Activated CD4-positive, alpha-beta T cell treated with anti-CD3 and anti-CD28 coated beads, Interleukin-2, amount 10 ng/mL, durations not matched to agents 7 days and 5 days (primary cell): ENCODE results near the gene SENP3. TPM values are rescaled to one million over a fixed set of nuclear protein-coding genes. Genes with fewer than 3 reads are reported as not detected.

Experiments used
- CTCF ChIA-PET: fragments of 350-600 bp; sonication (Branson Sonifier 250); formaldehyde crosslinking; loops from one replicate; lab custom pipeline; 2021; ENCODE audit warnings: antibody characterized with exemption; lab: Charles Lee
- POLR2A ChIA-PET: fragments of 350-600 bp; sonication (Branson Sonifier 250); formaldehyde crosslinking; loops from one replicate; lab custom pipeline; 2021; ENCODE audit warnings: antibody characterized with exemption; lab: Charles Lee
- DNase-seq: peaks from one replicate; pipeline ENCODE4 v3.0.0-alpha.2; 2020
- H3K27ac Mint-ChIP-seq: one replicate; pipeline ENCODE4 v1.8.0; 2021; ENCODE audit warnings: mild to moderate bottlenecking, moderate library complexity, mixed read lengths
- H3K27me3 Mint-ChIP-seq: one replicate; pipeline ENCODE4 v1.8.0; 2021; ENCODE audit warnings: mixed read lengths
- H3K36me3 Mint-ChIP-seq: one replicate; pipeline ENCODE4 v1.8.0; 2021; ENCODE audit warnings: low read depth, mixed read lengths
- H3K4me1 Mint-ChIP-seq: one replicate; pipeline ENCODE4 v1.8.0; 2021; ENCODE audit warnings: mixed read lengths
- H3K4me3 Mint-ChIP-seq: one replicate; pipeline ENCODE4 v1.8.0; 2021; ENCODE audit warnings: mild to moderate bottlenecking, moderate library complexity, mixed read lengths
- H3K9me3 Mint-ChIP-seq: one replicate; pipeline ENCODE4 v1.8.0; 2021; ENCODE audit warnings: mixed read lengths
- total RNA-seq, 2 experiments: library from RNA; stranded (reverse); gene quantifications; one replicate each; pipeline ENCODE4 v1.2.3, GENCODE V29; 2021

The SENP3 gene
- total RNA-seq, 2 experiments from 2014 or later = 51.8 to 53.0 TPM

GRCh38 chr17:7573324-7574080 lies 11.8 kb downstream of the SENP3 start:
- peak; percentile 94 for DNase-seq
- peak overlapping the region; percentile 92 for H3K4me3 Mint-ChIP-seq
- ChIA-PET POLR2A (interaction anchor here (0.6 to 1.0 kb wide), 4 partner anchors 10 to 237 kb away, joined by 3 to 5 read pairs (median 4); partner anchors contain the start of genes ACAP1 and MPDU1), CTCF (interaction anchor here (0.7 to 2.8 kb wide), 6 partner anchors 10 to 137 kb away, joined by 3 to 9 read pairs (median 3); partner anchors contain the start of genes MPDU1 and TP53)
- H3K36me3 Mint-ChIP-seq = peaks cover 80% of the 10 kb centered on the region
- no peaks in the 10 kb centered on the region for H3K27me3 Mint-ChIP-seq
- H3K27ac Mint-ChIP-seq = peak overlapping the region; percentile 98
- H3K9me3 Mint-ChIP-seq = no peaks in the 10 kb centered on the region
- H3K4me1 Mint-ChIP-seq = peaks cover 66% of the 10 kb centered on the region

- H3K27ac Mint-ChIP-seq = peak overlapping the region; percentile 46
- POLR2A ChIA-PET = interaction anchor here (0.6 to 1.0 kb wide), 4 partner anchors 9 to 238 kb away, joined by 3 to 5 read pairs (median 4); partner anchors contain the start of genes ACAP1 and MPDU1
- CTCF ChIA-PET = interaction anchor here (1.0 to 2.9 kb wide), 6 partner anchors 9 to 138 kb away, joined by 3 to 10 read pairs (median 4); partner anchors contain the start of genes MPDU1 and TP53
- H3K9me3 Mint-ChIP-seq = no peaks in the 10 kb centered on the region
- H3K4me3 Mint-ChIP-seq = peak overlapping the region; percentile 92
- DNase-seq = no peak
- peaks cover 82% of the 10 kb centered on the region for H3K36me3 Mint-ChIP-seq
- peaks cover 74% of the 10 kb centered on the region for H3K4me1 Mint-ChIP-seq
- H3K27me3 Mint-ChIP-seq = no peaks in the 10 kb centered on the region
Observed at GRCh38 chr17:7574176-7574953, 12.6 kb downstream of the SENP3 start.

- ChIA-PET CTCF (interaction anchor here (1.5 to 2.9 kb wide), 3 partner anchors 14 to 20 kb away, joined by 3 to 10 read pairs (median 9); no protein-coding TSS in a partner anchor), POLR2A (no interaction called here)
- DNase-seq = no peak
- peak overlapping the region; percentile 50 for H3K27ac Mint-ChIP-seq
- H3K36me3 Mint-ChIP-seq = peaks cover 81% of the 10 kb centered on the region
- no peaks in the 10 kb centered on the region for H3K9me3 Mint-ChIP-seq
- no peaks in the 10 kb centered on the region for H3K27me3 Mint-ChIP-seq
- peaks cover 76% of the 10 kb centered on the region for H3K4me1 Mint-ChIP-seq
- H3K4me3 Mint-ChIP-seq = peak overlapping the region; percentile 92
Observed at GRCh38 chr17:7575481-7575883, 13.8 kb downstream of the SENP3 start.

- Mint-ChIP-seq H3K9me3 (no peaks in the 10 kb centered on the region), H3K4me1 (peaks cover 79% of the 10 kb centered on the region), H3K36me3 (peaks cover 81% of the 10 kb centered on the region), H3K4me3 (no peak overlapping the region), H3K27ac (peak overlapping the region; percentile 50), H3K27me3 (no peaks in the 10 kb centered on the region)
- ChIA-PET CTCF (interaction anchor here (2.8 to 2.9 kb wide), 2 partner anchors 13 to 15 kb away, joined by 9 to 10 read pairs; no protein-coding TSS in a partner anchor), POLR2A (no interaction called here)
- no peak for DNase-seq
Observed at GRCh38 chr17:7575959-7576358, 14.2 kb downstream of the SENP3 start.

- H3K4me3 Mint-ChIP-seq = peak overlapping the region; percentile 33
- no peaks in the 10 kb centered on the region for H3K9me3 Mint-ChIP-seq
- H3K27me3 Mint-ChIP-seq = no peaks in the 10 kb centered on the region
- H3K4me1 Mint-ChIP-seq = peaks cover 79% of the 10 kb centered on the region
- POLR2A ChIA-PET = interaction anchor here (0.7 kb wide), 1 partner anchor 11 kb away, joined by 3 read pairs; no protein-coding TSS in a partner anchor
- H3K36me3 Mint-ChIP-seq = peaks cover 81% of the 10 kb centered on the region
- CTCF ChIA-PET = interaction anchor here (0.7 to 2.9 kb wide), 3 partner anchors 13 to 121 kb away, joined by 3 to 10 read pairs (median 3); no protein-coding TSS in a partner anchor
- no peak for DNase-seq
- peak overlapping the region; percentile 43 for H3K27ac Mint-ChIP-seq
Observed at GRCh38 chr17:7576432-7576937, 14.8 kb downstream of the SENP3 start.

- DNase-seq = no peak
- no peaks in the 10 kb centered on the region for H3K9me3 Mint-ChIP-seq
Observed at GRCh38 chr17:7577327-7578199, 15.8 kb downstream of the SENP3 start.

GRCh38 chr17:7579001-7579833 lies 17.5 kb downstream of the SENP3 start, which contains the start of gene CD68:
Gene CD68, plus strand, starts transcription at chr17:7579638. Its CDS starts 40 bp downstream, at chr17:7579678.
- no peaks in the 10 kb centered on the region for H3K9me3 Mint-ChIP-seq
- H3K4me1 Mint-ChIP-seq = peaks cover 89% of the 10 kb centered on the region
- H3K27ac Mint-ChIP-seq = peak within 1 kb of the TSS; percentile 80
- CTCF ChIA-PET = interaction anchor here (1.6 to 3.5 kb wide), 3 partner anchors 18 to 142 kb away, joined by 5 to 14 read pairs (median 14); partner anchors contain the start of genes SENP3, TP53 and WRAP53
- H3K27me3 Mint-ChIP-seq = no peaks in the 10 kb centered on the region
- POLR2A ChIA-PET = no interaction called here
- peak within 1 kb of the TSS; percentile 16 for H3K4me3 Mint-ChIP-seq
- peak; percentile 52 for DNase-seq
- peaks cover 71% of the 10 kb centered on the region for H3K36me3 Mint-ChIP-seq

More at GRCh38 chr17:7577327-7578199, 15.8 kb downstream of the SENP3 start:
- ChIA-PET CTCF (interaction anchor here (0.6 to 0.9 kb wide), 3 partner anchors 27 to 122 kb away, joined by 3 to 4 read pairs (median 3); no protein-coding TSS in a partner anchor), POLR2A (interaction anchor here (0.7 kb wide), 1 partner anchor 10 kb away, joined by 3 read pairs; no protein-coding TSS in a partner anchor)
- Mint-ChIP-seq H3K4me1 (peaks cover 85% of the 10 kb centered on the region), H3K36me3 (peaks cover 81% of the 10 kb centered on the region), H3K27me3 (no peaks in the 10 kb centered on the region), H3K4me3 (no peak overlapping the region), H3K27ac (no peak overlapping the region)

- ChIA-PET CTCF (interaction anchor here (0.5 to 3.5 kb wide), 5 partner anchors 10 to 143 kb away, joined by 3 to 14 read pairs (median 6); partner anchors contain the start of genes SENP3, SOX15, TP53 and WRAP53), POLR2A (no interaction called here)
- DNase-seq = no peak
- Mint-ChIP-seq H3K36me3 (peaks cover 68% of the 10 kb centered on the region), H3K4me3 (no peak overlapping the region), H3K4me1 (peaks cover 88% of the 10 kb centered on the region), H3K9me3 (no peaks in the 10 kb centered on the region), H3K27ac (peak overlapping the region; percentile 76), H3K27me3 (no peaks in the 10 kb centered on the region)
Observed at GRCh38 chr17:7579834-7580603, 18.3 kb downstream of the SENP3 start.

GRCh38 chr17:7580604-7581575 lies 19.2 kb downstream of the SENP3 start:
- H3K36me3 Mint-ChIP-seq = peaks cover 62% of the 10 kb centered on the region
- no peaks in the 10 kb centered on the region for H3K9me3 Mint-ChIP-seq
- H3K4me3 Mint-ChIP-seq = peak overlapping the region; percentile 12
- ChIA-PET CTCF (interaction anchor here (1.3 to 3.5 kb wide), 5 partner anchors 9 to 144 kb away, joined by 4 to 14 read pairs (median 6); partner anchors contain the start of genes SENP3, SOX15, TP53 and WRAP53), POLR2A (no interaction called here)
- H3K27ac Mint-ChIP-seq = peak overlapping the region; percentile 76
- H3K27me3 Mint-ChIP-seq = no peaks in the 10 kb centered on the region
- no peak for DNase-seq
- H3K4me1 Mint-ChIP-seq = peaks cover 88% of the 10 kb centered on the region
